ENCODE results near the gene SLC6A20.

DNA sequence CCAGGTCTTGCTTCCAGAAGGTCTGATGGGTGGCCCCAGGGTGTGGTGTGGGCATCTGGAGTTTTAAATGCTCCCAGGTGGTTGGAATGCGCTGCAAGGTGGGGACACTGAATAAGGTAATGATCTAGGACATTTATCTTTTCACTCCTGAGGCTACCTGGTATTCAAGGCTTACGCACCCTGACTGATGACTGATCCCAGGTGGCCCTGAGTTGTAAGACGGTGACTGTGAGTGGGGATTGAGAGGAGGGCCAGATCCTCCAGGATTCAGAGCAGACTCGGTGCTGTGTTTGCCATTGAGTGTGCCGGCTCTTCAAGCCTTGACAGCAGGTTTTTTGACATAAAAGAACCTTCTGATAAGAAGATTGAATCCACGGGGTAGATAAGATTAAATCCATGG is 40.3 kb downstream of the SLC6A20 start:
- TF ChIP-seq, protein P1, sequence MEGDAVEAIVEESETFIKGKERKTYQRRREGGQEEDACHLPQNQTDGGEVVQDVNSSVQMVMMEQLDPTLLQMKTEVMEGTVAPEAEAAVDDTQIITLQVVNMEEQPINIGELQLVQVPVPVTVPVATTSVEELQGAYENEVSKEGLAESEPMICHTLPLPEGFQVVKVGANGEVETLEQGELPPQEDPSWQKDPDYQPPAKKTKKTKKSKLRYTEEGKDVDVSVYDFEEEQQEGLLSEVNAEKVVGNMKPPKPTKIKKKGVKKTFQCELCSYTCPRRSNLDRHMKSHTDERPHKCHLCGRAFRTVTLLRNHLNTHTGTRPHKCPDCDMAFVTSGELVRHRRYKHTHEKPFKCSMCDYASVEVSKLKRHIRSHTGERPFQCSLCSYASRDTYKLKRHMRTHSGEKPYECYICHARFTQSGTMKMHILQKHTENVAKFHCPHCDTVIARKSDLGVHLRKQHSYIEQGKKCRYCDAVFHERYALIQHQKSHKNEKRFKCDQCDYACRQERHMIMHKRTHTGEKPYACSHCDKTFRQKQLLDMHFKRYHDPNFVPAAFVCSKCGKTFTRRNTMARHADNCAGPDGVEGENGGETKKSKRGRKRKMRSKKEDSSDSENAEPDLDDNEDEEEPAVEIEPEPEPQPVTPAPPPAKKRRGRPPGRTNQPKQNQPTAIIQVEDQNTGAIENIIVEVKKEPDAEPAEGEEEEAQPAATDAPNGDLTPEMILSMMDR (conservative IDR thresholded peaks at IDR 0.05; ENCODE audit: low read length): no peak
- no peak for TF ChIP-seq EZH2phosphoT487 (IDR thresholded peaks at IDR 0.05; ENCODE audit: borderline replicate concordance, low read depth, low read length)

All from OCI-LY7 (cell line).